Right hindlimb (tissue), 1 donor: ENCODE measurements around the gene PEX13.
"Not testable (repeated sequence)": the region's sequence is repeated elsewhere in the genome, so short reads cannot be mapped to it uniquely, and the experiment has no call there.

ENCODE experiments used
- DNase-seq: peaks from one replicate; pipeline ENCODE4 v3.0.0-alpha.2; 2018

PEX13 gene

DNA sequence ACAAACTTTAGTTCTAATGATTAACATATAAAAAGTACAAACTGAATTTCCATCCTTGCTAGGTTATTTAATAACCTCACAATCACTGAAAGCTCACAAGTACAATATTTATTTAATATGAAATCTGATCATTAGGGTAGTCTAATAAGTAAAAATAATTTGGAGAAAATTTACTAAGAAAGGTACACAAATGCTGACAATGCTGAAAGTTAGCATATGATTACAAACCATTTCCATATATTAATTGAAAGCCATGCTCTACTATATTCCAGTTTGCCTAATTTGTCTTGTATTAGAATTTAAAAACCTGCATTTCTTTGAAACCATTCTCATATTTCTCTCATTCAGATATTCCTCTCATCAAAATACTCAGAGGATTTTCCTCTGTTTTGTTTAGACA, 8.2 kb upstream of the PEX13 start:
- no peak for DNase-seq

DNA sequence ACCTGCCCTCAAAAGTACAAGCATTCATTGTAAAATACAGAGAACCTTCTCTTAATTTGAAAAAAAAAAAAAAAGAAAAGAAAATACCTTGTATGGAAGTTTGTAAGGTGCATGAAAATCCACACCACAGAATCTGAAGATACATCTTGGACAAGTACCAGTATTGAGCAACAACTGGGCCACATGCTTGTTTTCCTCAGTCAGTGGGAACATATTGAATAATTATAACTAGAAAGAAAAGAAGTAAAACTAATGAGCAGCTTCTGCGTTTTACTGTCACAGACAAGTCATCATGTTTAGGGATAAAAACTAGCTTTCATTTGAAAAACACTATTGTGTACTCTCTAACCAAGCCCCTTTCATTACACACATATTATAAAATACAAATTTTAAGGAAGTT, 5.8 kb upstream of the PEX13 start:
- DNase-seq = no peak

DNA sequence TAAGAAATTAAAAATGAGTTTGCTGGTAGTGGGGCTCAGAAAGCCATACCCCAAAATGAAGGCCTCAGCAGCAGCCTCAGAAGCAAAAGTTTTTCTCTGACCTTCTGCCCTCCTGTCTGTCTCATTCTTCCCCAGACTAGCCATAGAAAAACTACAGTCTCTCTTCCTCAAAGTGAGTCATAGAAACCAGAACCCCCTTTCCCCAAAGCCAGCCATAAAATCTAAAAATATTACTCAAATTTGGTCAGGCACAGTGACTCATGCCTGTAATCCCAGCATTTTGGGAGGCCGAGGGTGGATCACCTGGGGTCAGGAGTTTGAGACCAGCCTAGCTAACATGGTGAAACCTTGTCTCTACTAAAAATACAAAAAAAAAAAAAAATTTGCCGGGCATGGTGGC, 5.2 kb upstream of the PEX13 start:
- DNase-seq = not testable (repeated sequence)

DNA sequence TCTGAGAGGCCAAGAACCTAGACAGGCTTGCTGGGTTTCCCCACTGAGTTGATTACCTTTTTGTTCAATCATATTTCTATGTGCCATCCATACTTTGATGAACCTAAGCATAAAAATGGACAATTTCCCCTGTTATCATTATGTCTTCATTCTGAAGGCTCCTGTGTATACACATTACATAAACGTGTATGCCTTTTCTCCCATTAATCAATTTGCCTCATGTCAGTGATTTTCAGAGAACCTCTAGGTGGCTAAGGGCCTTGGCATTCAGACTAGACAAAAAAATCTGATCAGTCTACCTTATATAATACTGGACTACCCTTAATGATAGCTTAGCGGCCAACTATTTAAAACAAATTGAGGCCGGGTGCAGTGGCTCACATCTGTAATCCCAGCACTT, 4.1 kb upstream of the PEX13 start:
- no peak for DNase-seq

DNA sequence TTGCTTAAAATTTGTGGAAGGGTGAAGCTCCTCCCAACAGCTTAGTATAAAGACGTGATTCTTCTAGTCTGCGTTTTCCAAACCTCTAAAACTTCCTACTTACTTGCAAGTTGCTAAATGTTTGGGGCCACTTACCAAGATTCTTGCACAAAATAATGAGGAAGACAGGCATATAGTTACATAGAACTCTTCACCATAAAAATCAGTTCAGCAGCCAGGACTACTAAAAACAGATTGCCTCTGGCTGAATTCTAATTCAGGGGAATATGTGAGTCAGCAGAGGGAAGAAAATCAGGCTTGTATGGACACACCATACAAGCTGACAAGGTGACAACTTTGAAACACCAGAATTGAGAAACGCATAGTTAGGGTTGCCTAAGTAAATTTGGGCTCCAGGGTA, 2.8 kb upstream of the PEX13 start:
- no peak for DNase-seq

DNA sequence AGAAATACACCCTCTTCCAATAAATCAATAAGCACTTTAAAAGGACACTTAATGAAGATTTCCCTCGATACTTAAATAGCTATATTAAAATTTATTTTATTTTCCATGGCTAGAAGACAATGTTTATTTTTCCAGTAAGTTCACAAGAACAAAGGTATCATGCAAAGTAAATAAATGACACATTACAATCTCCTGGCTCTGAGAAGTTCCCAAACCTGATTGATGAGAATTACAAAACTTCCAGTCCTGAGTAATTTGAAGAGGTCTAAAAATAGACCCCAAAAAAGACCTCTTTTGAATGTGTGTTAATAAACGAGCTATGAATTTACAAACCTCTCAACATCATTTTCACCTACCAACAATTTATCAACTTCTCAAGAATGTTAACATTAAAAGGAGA, 1.5 kb upstream of the PEX13 start:
- no peak for DNase-seq

DNA sequence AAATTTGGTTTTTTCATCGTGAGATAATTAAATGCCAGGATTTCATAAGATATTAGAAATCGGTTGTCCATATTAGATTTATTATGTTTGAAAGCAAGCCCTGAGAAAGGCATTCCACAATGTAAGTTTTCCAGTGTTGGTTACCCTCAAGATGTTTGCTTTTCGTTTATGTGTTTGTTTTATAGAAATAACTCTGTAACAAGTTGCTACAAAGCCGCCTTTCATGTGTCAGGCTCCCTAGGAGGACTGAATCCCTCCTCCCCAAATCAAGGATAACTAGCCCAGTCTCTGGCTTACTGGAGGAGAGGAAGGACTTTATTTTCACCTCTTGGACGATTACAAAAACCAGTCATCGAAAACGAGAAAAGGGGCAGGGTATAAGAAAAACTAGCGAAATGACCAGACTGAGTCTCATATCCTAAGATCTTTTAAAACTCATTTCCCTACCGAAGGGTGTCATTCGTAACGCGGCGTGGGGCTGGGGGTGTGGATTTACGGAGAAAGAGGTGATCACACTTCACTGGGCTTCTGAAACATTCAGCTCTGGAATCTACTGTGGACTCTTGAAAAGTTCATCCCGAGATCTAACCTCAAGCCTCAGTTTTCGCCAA, 1.0 kb upstream of the PEX13 start:
- DNase-seq = no peak

DNA sequence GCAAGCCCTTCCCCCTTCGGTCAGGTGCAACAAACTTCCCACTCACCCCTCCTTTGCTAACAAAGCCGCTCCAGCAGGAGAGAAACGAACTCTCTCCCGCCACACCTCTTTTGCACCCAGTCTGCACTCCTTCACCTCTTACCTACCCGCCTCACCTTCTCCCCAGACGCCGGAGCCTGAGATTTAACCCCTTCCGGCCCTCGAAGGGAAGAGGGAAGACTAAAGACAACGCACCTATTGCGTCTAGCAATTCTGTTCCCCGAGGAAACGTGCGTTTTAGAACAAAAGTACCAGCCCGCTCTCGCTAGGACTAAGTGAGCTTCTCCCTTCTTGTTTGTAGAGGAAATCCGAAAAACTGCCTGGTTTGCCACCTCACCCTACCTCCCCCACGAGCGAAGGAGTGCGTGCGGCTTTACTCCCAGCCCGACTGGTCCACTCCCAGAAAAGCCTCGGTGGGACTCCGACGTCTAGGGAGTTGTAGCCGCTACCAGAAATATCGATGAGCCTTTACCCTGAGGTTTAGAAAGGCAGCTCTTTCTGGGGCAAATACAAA, 441 bp upstream of the PEX13 start:
- DNase-seq = no peak

DNA sequence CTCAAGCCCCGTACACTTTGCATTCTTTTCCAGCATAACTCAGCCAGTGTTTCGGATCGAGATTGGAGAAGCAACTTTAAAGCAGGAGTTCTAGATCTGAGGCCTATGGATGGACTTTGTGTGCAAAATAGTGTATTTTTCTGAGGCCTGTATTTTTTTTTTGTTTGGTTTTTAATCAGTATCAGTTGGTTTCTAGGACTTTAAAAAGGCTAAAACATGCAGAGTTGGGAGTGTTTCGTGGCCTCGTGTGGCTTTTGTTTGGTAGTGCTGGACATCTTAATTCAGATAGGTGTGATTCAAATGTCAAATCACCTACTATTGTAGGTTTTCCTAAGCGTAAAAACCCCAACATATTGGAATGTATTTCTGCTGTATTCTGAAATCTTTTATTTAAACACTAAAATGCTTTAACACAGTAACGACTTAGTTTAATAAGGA, 817 bp downstream of the PEX13 start:
- no peak for DNase-seq

DNA sequence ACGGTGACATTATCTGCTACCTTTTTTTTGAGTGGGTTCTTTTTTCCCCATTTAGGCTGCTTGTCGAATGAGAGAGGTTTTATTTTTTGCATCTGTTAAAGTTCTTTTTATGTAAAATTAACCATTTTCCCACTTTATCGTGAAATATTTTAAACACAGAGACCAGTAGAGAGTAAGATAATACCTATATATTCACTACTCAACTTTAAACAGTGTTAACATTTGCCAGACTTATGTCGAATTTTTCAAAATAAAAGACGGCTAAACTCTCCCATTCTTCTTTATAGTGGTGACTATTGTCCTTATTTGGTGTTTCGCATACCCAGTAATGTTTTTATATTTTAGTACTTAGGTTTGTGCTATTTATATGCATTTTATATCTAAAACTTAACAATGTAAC, 1.3 kb downstream of the PEX13 start:
- DNase-seq = no peak

DNA sequence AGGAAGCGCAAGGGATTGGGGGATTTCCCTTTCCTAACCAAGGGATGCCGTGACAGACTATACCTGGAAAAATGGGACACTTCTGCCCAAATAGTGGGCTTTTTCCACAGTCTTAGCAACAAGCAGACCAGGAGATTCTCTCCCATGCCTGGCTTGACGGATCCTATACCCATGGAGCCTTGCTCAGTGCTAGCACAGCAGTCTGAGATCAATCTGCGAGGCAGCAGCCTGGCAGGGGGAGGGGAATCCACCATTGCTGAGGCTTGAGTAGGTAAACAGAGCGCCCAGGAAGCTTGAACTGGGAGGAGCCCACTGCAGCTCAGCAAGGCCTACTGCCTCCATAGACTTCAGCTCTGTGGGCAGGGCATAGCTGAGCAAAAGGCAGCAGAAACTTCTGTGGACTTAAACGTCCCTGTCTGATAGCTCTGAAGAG, 3.7 kb downstream of the PEX13 start:
- no peak for DNase-seq

DNA sequence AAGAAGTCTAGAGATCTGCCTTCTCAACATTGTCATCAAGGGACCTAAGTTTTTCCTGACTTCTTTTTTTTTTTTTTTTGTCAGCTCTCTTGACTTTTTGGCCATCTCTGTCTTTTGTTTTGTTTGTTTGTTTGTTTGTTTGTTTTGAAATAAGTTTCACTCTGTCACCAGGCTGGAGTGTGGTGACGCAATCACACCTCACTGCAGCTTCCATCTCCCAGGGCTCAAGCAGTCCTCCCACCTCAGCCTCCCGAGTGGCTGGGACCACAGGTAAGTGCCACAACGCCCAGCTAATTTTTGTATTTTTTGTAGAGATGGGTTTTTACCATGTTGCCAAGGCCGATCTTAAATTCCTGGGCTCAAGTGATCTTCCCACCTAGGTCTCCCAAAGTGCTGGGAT, 6.2 kb downstream of the PEX13 start:
- no peak for DNase-seq

DNA sequence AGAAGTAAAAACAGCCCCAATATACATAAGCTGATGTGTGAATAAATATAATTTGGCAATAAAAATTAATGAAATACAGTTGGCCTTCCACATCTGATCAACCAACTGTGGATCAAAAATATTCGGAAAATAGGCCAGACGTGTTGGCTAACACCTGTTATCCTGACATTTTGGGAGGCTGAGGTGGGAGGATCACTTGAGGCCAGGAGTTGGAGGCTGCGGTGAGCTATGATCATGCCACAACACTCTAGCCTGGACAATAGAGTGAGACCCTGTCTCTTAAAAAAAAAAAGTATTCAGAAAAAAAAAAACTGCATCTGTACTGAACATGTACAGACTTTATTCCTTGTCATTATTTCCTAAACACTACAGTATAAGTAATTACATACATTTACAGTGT, 12.0 kb downstream of the PEX13 start:
- DNase-seq = no peak

DNA sequence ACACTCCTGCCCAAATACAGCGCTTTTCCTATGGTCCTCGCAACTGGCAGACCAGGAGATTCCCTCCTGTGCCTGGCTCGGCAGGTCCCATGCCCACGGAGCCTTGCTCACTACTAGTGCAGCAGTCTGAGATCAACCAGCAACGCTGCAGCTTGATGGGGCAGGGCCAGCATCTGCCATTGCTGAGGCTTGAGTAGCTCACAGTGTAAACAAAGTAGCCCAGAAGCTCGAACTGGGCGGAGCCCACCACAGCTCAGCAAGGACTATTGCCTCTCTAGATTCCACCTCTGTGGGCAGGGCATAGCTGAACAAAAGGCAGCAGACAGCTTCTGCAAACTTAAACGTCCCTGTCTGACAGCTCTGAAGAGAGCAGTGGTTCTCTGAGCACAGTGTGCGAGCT, 17.1 kb downstream of the PEX13 start:
- DNase-seq = not testable (repeated sequence)

DNA sequence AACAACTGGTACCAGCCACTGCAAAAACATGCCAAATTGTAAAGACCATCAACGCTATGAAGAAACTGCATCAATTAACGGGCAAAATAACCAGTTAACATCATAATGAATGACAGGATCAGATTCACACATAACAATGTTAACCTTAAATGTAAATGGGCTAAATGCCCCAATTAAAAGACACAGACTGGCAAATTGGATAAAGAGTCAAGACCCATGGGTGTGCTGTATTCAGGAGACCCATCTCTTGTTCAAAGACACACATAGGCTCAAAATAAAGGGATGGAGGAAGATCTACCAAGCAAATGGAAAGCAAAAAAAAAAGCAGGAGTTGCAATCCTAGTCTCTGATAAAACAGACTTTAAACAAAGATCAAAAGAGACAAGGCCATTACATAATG, 19.1 kb downstream of the PEX13 start:
- DNase-seq = not testable (repeated sequence)

DNA sequence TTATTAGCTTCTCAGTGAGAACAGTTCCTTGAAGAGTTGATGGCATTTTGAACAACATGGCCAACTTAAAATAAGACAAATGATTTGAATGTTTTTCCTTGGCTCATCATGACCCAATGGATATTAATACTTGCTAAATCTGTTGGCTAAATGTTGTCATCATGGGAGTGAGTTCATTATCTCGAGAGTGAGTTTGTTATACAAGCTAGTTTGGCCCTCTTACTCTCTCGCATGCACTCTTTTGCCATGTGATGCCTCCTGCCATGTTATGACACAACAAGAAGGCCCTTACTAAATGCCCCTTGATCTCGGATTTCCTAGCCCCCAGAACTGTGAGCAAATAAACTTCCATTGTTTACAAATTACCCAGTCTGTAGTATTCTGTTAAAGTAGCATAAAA, 25.3 kb downstream of the PEX13 start:
- DNase-seq = no peak

DNA sequence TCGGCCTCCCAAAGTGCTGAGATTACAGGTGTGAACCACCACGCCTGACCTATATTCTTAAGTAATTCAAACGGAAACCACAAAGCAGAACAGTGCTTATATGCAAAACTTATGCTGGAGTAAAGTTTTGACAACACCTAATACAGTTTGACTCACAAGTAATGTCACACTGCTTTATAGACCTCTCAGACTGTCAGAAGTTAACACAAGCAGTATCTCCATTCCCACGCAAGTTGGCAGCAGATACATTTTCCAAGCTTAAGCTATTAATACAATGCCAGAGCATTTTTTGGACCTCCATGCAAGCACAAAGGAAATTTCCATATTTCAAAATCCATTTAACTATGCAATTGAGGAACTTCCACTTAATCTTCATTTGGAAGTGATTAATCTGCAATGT, 27.1 kb downstream of the PEX13 start:
- no peak for DNase-seq

DNA sequence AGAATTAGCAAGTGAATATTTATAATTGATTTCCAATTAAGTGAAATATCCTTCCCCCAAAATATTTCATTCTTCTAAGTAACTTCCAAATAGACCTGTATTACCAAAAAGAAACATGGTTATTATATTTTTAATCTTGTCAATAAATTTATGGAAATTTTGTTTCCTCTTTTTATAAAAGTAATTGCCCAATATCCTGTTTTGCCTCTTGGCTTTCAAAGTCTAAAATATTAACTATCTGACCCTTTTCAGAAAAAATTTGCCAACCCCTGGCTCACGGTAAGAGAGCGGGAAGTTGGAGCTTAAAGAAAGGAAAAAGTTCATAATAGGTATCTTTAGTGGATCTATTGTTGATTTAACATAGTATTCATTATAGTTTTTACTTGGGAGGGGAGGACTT, 27.7 kb downstream of the PEX13 start:
- DNase-seq = no peak

DNA sequence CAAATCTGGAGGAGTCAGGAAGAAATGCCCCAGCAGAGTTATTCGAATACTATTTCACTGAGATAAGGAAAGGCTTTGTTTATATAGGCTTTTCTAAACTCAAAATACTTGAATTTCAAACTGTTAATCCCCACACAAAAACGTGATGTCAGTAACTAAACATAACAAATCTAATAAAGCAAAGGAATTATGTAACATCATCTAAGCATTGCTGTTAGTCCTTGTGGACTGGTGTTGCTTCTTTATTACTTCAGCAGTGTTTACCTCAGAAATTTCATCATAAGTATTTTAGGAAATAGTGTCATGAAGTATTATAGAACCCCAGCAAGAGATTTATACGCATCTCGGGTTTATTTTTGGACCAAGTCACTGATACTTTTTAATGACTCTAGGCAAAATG, 28.5 kb downstream of the PEX13 start:
- no peak for DNase-seq

DNA sequence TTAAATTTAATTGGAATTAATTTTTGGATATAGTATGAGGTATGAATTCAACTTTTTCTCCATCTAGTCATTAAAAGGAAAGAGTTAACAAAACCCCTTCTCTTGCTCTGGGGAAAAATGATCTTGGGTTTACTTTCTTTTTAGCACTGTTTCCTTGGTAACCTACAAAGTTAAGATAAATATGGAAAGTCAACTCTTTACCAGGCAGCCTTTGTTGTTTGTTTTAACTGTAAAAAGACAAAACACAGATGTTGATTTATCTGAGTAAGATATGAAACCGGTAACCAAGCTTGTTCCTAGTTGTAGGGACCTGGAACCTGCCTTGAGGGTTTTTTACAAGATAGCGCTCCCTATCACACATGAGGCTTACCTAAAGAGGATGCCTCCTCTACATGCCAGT, 38.0 kb downstream of the PEX13 start:
- DNase-seq = no peak

DNA sequence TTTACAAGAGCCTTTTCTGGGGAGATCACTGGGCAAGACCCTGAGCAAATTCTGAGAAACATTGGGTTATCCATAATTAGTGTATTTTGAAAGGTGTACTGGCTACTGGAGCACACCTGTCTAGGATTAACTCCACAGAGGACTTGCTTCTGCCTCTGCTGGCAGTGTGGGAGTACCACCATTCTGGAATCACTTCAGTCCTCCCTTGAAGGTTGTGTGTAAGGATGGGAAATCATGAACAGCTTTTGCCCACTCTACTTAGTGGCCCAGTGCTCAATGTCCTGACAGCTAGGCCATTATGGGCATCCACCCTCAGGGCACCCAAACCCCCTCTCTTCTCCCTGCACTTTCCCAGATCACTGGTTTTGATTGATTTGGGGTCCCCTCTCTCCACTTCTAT, 40.0 kb downstream of the PEX13 start:
- no peak for DNase-seq

DNA sequence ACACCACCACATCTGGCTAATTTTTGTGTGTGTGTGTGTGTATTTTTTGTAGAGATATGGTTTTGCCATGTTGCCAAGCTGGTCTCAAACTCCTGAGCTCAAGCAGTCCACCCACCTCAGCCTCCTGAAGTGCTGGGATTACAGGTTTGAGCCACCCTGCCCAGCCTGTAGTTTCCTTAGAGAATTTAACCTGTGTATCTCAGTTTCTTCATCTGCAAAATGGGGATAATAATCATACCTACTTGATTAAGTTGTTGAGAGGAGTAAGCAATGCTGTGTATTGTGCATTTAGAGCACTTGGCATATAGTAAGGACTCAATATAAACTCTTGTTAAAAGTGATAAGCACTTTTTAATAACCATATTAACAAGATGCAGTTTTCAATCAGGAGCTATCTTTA, 41.9 kb downstream of the PEX13 start:
- no peak for DNase-seq

DNA sequence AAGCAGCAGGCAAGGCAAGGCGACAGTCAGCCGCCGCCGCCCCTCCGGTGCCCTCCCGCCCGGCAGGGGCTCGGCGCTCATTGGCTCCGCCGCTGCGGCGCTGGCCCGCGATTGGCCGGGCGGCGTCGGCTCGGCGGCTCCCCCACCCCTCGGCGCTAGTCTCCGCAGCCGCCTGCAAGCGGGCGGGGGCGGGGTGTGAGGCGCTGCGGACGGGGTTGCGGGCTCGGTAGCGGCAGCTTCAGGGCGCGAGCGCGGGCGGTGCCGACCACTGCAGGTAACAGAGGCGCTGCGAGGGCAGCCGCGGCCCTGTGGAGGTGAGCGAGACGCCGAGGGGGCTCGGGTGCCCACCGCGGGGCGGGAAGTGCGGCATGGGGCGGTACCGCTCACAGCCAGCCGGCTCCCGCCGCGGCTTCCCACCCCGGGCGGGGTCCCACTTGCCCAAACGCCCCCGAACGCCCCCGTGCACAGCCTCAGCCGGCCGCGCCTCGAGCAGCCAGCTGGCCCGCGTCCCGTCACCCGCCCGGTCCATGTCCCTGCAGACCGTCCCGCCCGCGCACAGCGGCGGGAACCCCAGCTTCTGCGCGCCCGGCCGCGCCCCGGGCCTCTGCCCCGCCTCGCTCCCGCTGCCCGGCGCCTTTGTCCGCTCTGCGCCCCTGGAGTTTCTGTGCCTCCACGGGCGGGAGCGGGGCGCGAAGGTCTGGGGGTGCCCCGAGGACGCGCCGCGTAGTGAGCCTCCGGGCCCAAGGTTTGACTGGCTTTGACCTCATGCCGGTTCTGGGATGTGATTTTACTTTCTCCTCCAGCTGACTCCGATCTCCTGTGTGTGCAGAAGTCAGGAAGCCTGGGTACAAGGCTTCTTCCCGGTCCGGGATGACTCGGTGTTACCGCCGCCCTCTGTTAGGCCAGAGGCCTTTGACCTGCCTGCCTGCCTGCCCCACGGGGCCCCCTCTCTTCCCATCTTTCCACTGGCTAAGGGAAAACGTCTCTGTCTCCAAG, 48.5 kb downstream of the PEX13 start, which contains the start of gene SANBR:
TSS of gene SANBR (plus strand) at position 158 of the 996 bp plus-strand sequence. CDS start 4,480 bp downstream, outside the sequence.
- peak; percentile 91 for DNase-seq

DNA sequence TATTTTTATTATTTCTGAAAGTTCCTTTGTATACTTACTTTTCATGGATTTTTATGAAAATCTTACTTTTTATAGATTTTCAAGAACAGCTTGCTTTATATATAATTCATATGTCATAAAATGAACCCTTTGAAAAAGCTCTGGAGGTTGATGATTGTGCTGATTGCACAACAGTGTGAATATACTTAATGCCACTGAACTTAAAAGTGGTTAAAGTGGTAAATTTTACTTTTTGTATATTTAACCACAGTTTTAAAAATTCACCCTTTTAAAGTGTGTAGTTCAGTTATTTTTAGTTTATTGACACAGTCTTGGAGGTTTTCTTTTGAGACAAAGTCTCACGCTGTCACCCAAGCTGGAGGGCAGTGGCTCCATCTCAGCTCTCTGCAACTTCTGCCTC, 56.6 kb downstream of the PEX13 start:
- no peak for DNase-seq
